Muscle of leg (tissue), 11 donors: ENCODE measurements around the gene LKAAEAR1. TPM values are rescaled to one million over a fixed set of nuclear protein-coding genes. Genes with fewer than 3 reads are reported as not detected.

ENCODE experiments used
- DNase-seq: peaks from one replicate; pipeline ENCODE4 v3.0.0; 2013
- H3K27ac ChIP-seq: one replicate; pipeline ENCODE4 v1.5.1; 2013; ENCODE audit warnings: mild to moderate bottlenecking, low read length, control low read depth
- H3K27me3 ChIP-seq: one replicate; pipeline ENCODE4 v1.6.1; 2013; ENCODE audit warnings: low read length; ENCODE audit not compliant: control insufficient read depth, insufficient read depth
- H3K36me3 ChIP-seq: one replicate; pipeline ENCODE4 v1.6.1; 2013; ENCODE audit warnings: low read length; ENCODE audit not compliant: control insufficient read depth, insufficient read depth
- H3K4me1 ChIP-seq: one replicate; pipeline ENCODE4 v1.6.1; 2013; ENCODE audit warnings: low read length; ENCODE audit not compliant: control insufficient read depth, insufficient read depth
- H3K4me3 ChIP-seq: one replicate; pipeline ENCODE4 v1.5.1; 2013; ENCODE audit warnings: low read length, control low read depth
- H3K9me3 ChIP-seq: replicated peaks from 2 replicates; pipeline ENCODE4 v1.6.1; 2013; ENCODE audit warnings: low read depth, low read length; ENCODE audit not compliant: control insufficient read depth
- WGBS: methylation state at CpG from one replicate; pipeline ENCODE4 v1.1.5; 2013; ENCODE audit warnings: missing lambda C conversion rate; ENCODE audit not compliant: insufficient coverage; 5-methylcytosine and 5-hydroxymethylcytosine counted together
- polyA plus RNA-seq, 8 donors: library from polyadenylated mRNA; unstranded; fragments of 120-200 nt; gene quantifications; one replicate each; pipeline versions ENCODE4 v1.2.1 to v1.2.3, GENCODE V29; 2013; ENCODE audit warnings: inconsistent platforms in 1 of 8, low replicate concordance in 1 of 8; ENCODE audit not compliant: insufficient read length in 8 of 8, insufficient read depth in 1 of 8
- total RNA-seq: library from RNA; stranded (reverse); fragments of 120-200 nt; gene quantifications from one replicate; pipeline ENCODE4 v1.2.4, GENCODE V29; 2013

LKAAEAR1 gene
- total and polyA plus RNA-seq, 9 donors: 0.27 to 0.28 (median 0.27) TPM; not detected in 5

GRCh38 chr20:64111841-64112641, 27.8 kb upstream of the LKAAEAR1 start:
- Histone ChIP-seq H3K36me3 (no peaks in the 10 kb centered on the region), H3K27me3 (peaks cover 10% of the 10 kb centered on the region), H3K4me1 (peaks cover 19% of the 10 kb centered on the region), H3K27ac (no peak overlapping the region), H3K4me3 (no peak overlapping the region), H3K9me3 (no peaks in the 10 kb centered on the region)
- no peak for DNase-seq
- 71% methylated on average over 16 of the region's 19 CpGs for WGBS

- H3K36me3 ChIP-seq: no peaks in the 10 kb centered on the region
- peaks cover 10% of the 10 kb centered on the region for H3K27me3 ChIP-seq
- peaks cover 19% of the 10 kb centered on the region for H3K4me1 ChIP-seq
- no peak overlapping the region for H3K27ac ChIP-seq
- DNase-seq: no peak
- 89% methylated on average over 7 of the region's 10 CpGs for WGBS
- H3K9me3 ChIP-seq: no peaks in the 10 kb centered on the region
- H3K4me3 ChIP-seq: no peak overlapping the region
Measured at GRCh38 chr20:64110411-64111068, 26.3 kb upstream of the LKAAEAR1 start.

- H3K36me3 ChIP-seq: no peaks in the 10 kb centered on the region
- H3K27me3 ChIP-seq: peaks cover 8% of the 10 kb centered on the region
- no peak overlapping the region for H3K4me3 ChIP-seq
- H3K9me3 ChIP-seq: no peaks in the 10 kb centered on the region
- peaks cover 19% of the 10 kb centered on the region for H3K4me1 ChIP-seq
- 26% methylated on average over 5 of the region's 16 CpGs for WGBS
- DNase-seq: peak; percentile 42
- no peak overlapping the region for H3K27ac ChIP-seq
Measured at GRCh38 chr20:64109831-64110391, 25.7 kb upstream of the LKAAEAR1 start.

- no peak for DNase-seq
- no peaks in the 10 kb centered on the region for H3K36me3 ChIP-seq
- 76% methylated on average over 19 of the region's 26 CpGs for WGBS
- H3K4me1 ChIP-seq: peaks cover 19% of the 10 kb centered on the region
- no peaks in the 10 kb centered on the region for H3K9me3 ChIP-seq
- H3K27me3 ChIP-seq: peaks cover 9% of the 10 kb centered on the region
- no peak overlapping the region for H3K27ac ChIP-seq
- no peak overlapping the region for H3K4me3 ChIP-seq
Measured at GRCh38 chr20:64108731-64109681, 24.8 kb upstream of the LKAAEAR1 start.

DNA sequence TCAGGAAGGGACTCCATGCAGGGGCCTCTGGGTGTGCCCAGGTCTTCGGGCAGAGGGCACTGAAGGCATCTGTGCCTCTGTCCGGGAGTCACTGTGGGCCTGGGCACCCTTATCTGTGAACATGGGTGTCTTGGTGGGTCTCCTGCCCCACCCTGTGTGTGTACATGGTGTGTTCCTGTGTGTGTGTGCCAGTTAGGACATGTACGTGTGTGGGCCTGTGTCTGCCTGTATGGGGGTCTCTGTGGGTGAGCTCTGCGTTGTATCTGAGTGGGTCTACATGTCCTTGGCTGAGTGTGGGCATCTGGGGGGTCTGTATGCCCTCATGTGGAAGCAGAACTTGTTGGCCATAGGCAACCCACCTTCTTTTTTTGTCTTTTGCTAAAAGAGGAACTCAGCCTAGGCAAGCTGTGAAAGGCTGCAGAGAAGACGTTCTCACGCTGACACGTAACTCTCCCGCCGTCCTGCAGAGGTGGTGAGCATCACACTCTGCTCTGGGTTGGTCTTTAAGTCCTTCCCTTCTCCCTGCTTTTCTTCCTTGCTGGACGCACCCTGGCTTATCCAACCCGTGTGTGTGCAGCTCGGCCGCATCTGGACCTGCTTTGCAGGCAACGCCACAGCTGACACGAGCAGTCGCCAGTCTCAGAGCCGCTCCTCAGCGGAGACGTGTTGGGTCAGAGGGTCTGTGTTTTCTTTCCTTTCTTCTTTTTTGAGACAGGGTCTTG, 23.7 kb upstream of the LKAAEAR1 start:
- no peaks in the 10 kb centered on the region for H3K9me3 ChIP-seq
- H3K36me3 ChIP-seq: no peaks in the 10 kb centered on the region
- no peak overlapping the region for H3K4me3 ChIP-seq
- H3K4me1 ChIP-seq: peaks cover 19% of the 10 kb centered on the region
- WGBS: 40% methylated on average over 16 of the region's 19 CpGs
- H3K27ac ChIP-seq: no peak overlapping the region
- H3K27me3 ChIP-seq: peaks cover 20% of the 10 kb centered on the region
- DNase-seq: no peak

DNA sequence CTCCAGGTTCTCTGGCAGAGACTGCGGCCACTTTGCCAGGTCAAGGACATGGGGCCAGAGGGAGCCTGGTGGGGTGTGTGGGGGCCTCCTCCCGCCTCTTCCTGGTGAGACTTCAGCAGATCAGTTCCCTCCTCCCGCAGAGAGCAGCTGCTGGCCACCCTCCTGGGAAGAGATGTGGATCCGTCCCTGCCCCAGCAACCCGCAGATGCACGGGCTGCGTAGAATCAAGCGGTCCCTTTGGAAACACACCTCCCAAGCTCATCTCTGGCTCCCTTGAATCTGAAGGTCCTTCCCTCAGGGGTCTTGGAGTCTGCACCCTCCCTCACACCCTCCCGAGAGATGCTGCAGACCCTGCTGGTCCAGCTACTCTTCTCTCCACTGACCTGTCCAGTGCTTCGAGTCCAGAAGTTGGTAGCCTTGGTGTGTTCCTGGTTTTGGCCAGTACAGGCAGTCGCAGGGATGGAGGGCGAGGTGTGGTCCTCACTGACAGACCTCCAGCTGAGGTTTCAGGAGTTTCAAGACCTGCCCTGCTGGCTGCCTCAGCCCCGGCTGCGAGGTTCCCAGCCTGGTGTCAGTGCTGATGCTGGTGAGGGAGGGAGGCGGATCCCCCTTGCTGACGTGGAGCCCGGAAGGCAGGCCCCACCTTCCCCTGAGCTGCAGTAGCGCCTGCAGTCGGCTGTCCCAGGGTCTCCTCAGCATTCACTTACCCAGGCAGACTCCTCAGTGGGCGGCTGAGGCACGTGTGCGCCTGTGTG, 23.0 kb upstream of the LKAAEAR1 start, which contains the start of gene NPBWR2:
TSS of gene NPBWR2 (minus strand) at position 585 of the 755 bp plus-strand sequence. CDS start 734 bp downstream, outside the sequence.
- DNase-seq: no peak
- H3K27me3 ChIP-seq: peaks cover 25% of the 10 kb centered on the region
- H3K27ac ChIP-seq: no peak within 1 kb of the TSS
- H3K36me3 ChIP-seq: no peaks in the 10 kb centered on the region
- peaks cover 22% of the 10 kb centered on the region for H3K4me1 ChIP-seq
- WGBS: 44% methylated on average over 19 of the region's 22 CpGs
- no peaks in the 10 kb centered on the region for H3K9me3 ChIP-seq
- no peak within 1 kb of the TSS for H3K4me3 ChIP-seq

- no peak overlapping the region for H3K4me3 ChIP-seq
- WGBS: 88% methylated on average over 28 of the region's 28 CpGs
Measured at GRCh38 chr20:64106435-64106961, 22.3 kb upstream of the LKAAEAR1 start.

GRCh38 chr20:64105846-64106434, 21.7 kb upstream of the LKAAEAR1 start:
- no peaks in the 10 kb centered on the region for H3K36me3 ChIP-seq
- no peak overlapping the region for H3K27ac ChIP-seq
- no peak overlapping the region for H3K4me3 ChIP-seq
- peaks cover 29% of the 10 kb centered on the region for H3K4me1 ChIP-seq
- no peaks in the 10 kb centered on the region for H3K9me3 ChIP-seq
- H3K27me3 ChIP-seq: peaks cover 37% of the 10 kb centered on the region
- DNase-seq: no peak
- 89% methylated on average over 38 of the region's 39 CpGs for WGBS

More at GRCh38 chr20:64106435-64106961, 22.3 kb upstream of the LKAAEAR1 start:
- H3K27ac ChIP-seq: no peak overlapping the region
- no peaks in the 10 kb centered on the region for H3K36me3 ChIP-seq
- peaks cover 32% of the 10 kb centered on the region for H3K27me3 ChIP-seq
- DNase-seq: no peak
- no peaks in the 10 kb centered on the region for H3K9me3 ChIP-seq
- peaks cover 29% of the 10 kb centered on the region for H3K4me1 ChIP-seq
